IPS-NIHi11 (cell line): ENCODE results near the gene SSTR3.
A peak's percentile ranks its signal among the peaks of the same experiment; 100 is the strongest.
"Not testable (repeated sequence)": the region's sequence is repeated elsewhere in the genome, so short reads cannot be mapped to it uniquely, and the experiment has no call there.

Experiments used
- DNase-seq: peaks from one replicate; pipeline ENCODE4 v3.0.0; 2012; ENCODE audit warnings: mixed read lengths, low spot score

The SSTR3 gene

GRCh38 chr22:37242395-37242918 is 30.2 kb upstream of the SSTR3 start:
- no peak for DNase-seq

- no peak for DNase-seq
These were observed 29.3 kb upstream of the SSTR3 start for GRCh38 chr22:37241351-37242142.

GRCh38 chr22:37240941-37241320 is 28.7 kb upstream of the SSTR3 start:
- DNase-seq = no peak

GRCh38 chr22:37240240-37240940 is 28.1 kb upstream of the SSTR3 start:
- no peak for DNase-seq

- no peak for DNase-seq
These were observed 27.3 kb upstream of the SSTR3 start for GRCh38 chr22:37239336-37240239.

GRCh38 chr22:37237371-37238268 is 25.3 kb upstream of the SSTR3 start:
- peak; percentile 29 for DNase-seq

- DNase-seq = no peak
These were observed 23.8 kb upstream of the SSTR3 start for GRCh38 chr22:37235897-37236607.

GRCh38 chr22:37234736-37235711 is 22.7 kb upstream of the SSTR3 start:
- DNase-seq = peak; percentile 6

GRCh38 chr22:37233751-37234631 is 21.7 kb upstream of the SSTR3 start:
- DNase-seq = peak; percentile 3

- DNase-seq = not testable (repeated sequence)
These were observed 21.1 kb upstream of the SSTR3 start for GRCh38 chr22:37233371-37233750.

GRCh38 chr22:37232140-37232998 is 20.1 kb upstream of the SSTR3 start:
- DNase-seq = no peak

GRCh38 chr22:37231406-37232139 is 19.3 kb upstream of the SSTR3 start:
- no peak for DNase-seq

- DNase-seq = no peak
These were observed 18.6 kb upstream of the SSTR3 start for GRCh38 chr22:37230673-37231405.

- DNase-seq = no peak
These were observed 17.8 kb upstream of the SSTR3 start for GRCh38 chr22:37229805-37230672.
